ENCODE data around the gene HAPSTR1.

- TF ChIP-seq FOXM1 (IDR thresholded peaks at IDR 0.05; ENCODE audit: borderline replicate concordance) (no peak), ARNT (IDR thresholded peaks at IDR 0.05) (no peak), TARDBP (IDR thresholded peaks at IDR 0.05) (no peak), BHLHE40 (IDR thresholded peaks at IDR 0.05; ENCODE audit: borderline replicate concordance) (no peak), ELF4 (IDR thresholded peaks at IDR 0.05) (no peak), SUZ12 (IDR thresholded peaks at IDR 0.05) (no peak), ZNF384 (IDR thresholded peaks at IDR 0.05) (no peak), CTBP1 (IDR thresholded peaks at IDR 0.05; ENCODE audit: borderline replicate concordance) (no peak), FOXK2 (IDR thresholded peaks at IDR 0.05) (no peak), HDGF (IDR thresholded peaks at IDR 0.05; ENCODE audit: borderline replicate concordance) (no peak)
These were observed 10.9 kb downstream of the HAPSTR1 start for GRCh38 chr16:9102379-9102778.
